BE2C (cell line): ENCODE results near the gene TECPR2.
"Not testable (repeated sequence)": the region's sequence is repeated elsewhere in the genome, so short reads cannot be mapped to it uniquely, and the experiment has no call there.

Experiments
- DNase-seq: peaks from one replicate; pipeline ENCODE4 v3.0.0-alpha.2; 2020
- H3K27me3 ChIP-seq: fragments of 250-450 bp; sonication (Bioruptor Pico); 2 replicates; pipeline ENCODE4 v1.5.1; 2020; ENCODE audit warnings: mild to moderate bottlenecking
- H3K36me3 ChIP-seq: fragments of 250-450 bp; sonication (Bioruptor Pico); 2 replicates; pipeline ENCODE4 v1.5.1; 2020; ENCODE audit warnings: mild to moderate bottlenecking
- H3K4me1 ChIP-seq: fragments of 250-450 bp; sonication (Bioruptor Pico); 2 replicates; pipeline ENCODE4 v1.5.1; 2020
- H3K4me3 ChIP-seq: 2 replicates; pipeline ENCODE4 v1.5.1; 2011; ENCODE audit warnings: low read depth, low read length
- H3K9me3 ChIP-seq: fragments of 250-450 bp; sonication (Bioruptor Pico); 2 replicates; pipeline ENCODE4 v1.5.1; 2020
- CTCF ChIP-seq: IDR thresholded peaks from 2 replicates; pipeline ENCODE4 v1.5.1; 2012; ENCODE audit warnings: mild to moderate bottlenecking, low read depth, low read length

Gene TECPR2

DNA sequence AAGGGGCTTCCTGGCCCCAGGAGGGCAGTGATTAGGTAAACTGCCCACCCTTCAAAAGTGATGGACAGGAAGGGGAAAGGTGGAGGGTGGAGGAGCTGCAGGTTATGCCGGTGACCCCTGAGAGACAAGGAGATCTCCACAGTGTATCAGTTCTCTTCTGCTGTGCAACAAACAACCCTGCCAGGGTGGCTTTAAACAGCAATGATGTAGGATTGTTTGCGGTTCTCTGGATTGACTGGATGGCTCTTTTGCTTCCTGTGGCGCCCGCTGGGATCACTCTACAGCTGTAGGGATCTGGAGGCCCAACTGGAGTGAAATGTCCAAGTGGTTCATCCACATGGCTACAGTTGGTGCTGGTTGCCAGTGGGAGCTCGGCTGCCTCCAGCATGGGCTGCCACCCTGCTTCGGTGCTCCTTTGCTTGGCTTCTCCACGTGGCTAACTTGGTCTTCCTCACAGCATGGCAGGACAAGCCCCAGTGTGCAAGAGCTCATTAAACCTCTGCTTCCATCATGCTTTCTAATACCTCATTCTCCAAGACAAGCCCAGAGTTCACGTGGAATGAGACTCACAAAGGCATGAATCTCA is 155.4 kb downstream of the TECPR2 start:
- DNase-seq = no peak
- Histone ChIP-seq H3K9me3 (no peaks in the 10 kb centered on the region), H3K36me3 (no peaks in the 10 kb centered on the region), H3K27me3 (no peaks in the 10 kb centered on the region), H3K4me3 (no peak overlapping the region), H3K4me1 (no peaks in the 10 kb centered on the region)
- TF ChIP-seq CTCF = no peak

DNA sequence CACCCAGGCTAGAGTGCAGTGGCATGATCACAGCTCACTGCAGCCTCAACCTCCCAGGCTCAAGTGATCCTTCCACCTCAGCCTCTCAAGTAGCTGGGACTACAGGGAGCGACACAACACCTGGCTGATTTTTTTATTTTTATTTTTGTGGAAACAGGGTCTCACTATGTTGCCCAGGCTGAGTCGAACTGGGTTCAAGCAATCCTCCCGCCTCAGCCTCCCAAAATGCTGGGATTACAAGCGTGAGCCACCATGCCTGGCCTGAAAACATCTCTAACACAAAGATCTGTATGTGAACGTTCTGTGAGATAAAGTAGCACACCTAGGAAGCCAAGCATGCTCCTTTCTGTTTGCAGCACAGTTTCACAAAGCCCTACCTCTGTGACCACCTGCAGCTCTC is 157.0 kb downstream of the TECPR2 start:
- not testable (repeated sequence) for DNase-seq, H3K36me3 ChIP-seq

DNA sequence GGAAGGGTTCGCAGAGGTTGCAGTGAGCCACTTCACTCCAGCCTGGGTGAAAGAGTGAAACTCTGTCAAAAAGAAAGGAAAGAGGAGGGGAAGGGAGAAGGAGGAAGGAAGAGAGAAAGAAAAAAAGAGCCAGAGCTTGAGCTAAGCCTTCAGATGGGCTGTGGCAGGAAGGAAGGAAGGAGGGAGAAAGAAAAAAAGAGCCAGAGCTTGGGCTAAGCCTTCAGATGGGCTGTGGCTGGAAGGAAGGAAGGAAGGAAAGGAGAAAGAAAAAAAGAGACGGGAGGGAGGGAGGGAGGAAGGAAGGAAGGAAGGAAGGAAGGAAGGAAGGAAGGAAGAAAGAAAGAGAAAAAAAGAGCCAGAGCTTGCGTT is 160.4 kb downstream of the TECPR2 start:
- TF ChIP-seq CTCF = no peak
- no peak overlapping the region for H3K4me3 ChIP-seq
- no peak for DNase-seq

More for the DNA sequence above, 157.0 kb downstream of the TECPR2 start:
- H3K9me3 ChIP-seq, H3K4me1 ChIP-seq, H3K27me3 ChIP-seq, H3K4me3 ChIP-seq: not testable (repeated sequence)

DNA sequence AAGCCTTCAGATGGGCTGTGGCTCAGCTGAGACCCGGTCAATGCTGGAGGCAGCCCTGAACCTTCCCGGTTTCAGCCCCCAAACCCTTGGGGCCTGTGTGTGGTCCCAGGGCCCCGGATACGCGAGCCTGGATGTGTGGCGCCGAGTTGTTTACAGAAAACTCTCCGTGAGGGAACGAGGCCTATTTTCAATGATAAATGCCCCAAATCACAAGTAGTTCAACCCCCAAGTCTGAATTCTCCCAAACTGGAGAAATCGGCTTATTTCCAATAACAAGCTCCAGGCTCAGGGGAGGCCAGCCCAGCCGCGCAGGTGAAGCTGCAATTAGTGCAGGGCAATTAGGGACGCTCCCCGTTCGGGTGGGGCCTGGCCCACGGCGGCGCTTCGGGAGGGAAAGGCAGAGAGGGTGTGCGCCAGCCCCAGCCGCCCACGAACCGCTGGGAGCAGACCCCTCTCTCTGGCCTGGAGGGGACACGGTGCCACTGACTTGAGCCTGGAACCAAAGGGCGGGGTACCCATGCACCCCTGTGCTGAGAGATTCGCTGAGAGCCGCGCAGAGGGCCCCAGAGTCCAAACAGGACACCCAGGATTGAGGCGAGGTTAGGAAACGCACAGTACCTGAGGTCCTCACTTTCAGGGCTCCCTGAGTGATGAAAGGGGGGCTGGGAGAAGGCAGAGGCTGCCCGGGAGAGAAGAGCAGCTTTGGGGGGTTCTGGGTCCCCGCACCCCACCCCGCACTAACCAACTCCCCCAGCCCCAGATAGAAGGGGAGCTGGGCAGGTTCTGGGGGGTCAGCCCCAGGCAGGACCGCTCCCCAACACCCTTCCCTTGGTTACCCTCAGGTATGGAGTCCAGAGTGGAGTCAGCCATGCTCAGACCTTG is 161.1 kb downstream of the TECPR2 start:
- H3K9me3 ChIP-seq = no peaks in the 10 kb centered on the region
- TF ChIP-seq CTCF = no peak
- no peak overlapping the region for H3K4me3 ChIP-seq
- DNase-seq = no peak
- H3K27me3 ChIP-seq = no peaks in the 10 kb centered on the region
- peaks cover 4% of the 10 kb centered on the region; the same call in 1 of the 2 replicates for H3K4me1 ChIP-seq
- no peaks in the 10 kb centered on the region for H3K36me3 ChIP-seq

More for the DNA sequence above, 160.4 kb downstream of the TECPR2 start:
- H3K27me3 ChIP-seq = no peaks in the 10 kb centered on the region
- no peaks in the 10 kb centered on the region for H3K9me3 ChIP-seq
- no peaks in the 10 kb centered on the region for H3K36me3 ChIP-seq
- peaks cover 4% of the 10 kb centered on the region; the same call in 1 of the 2 replicates for H3K4me1 ChIP-seq

- no peaks in the 10 kb centered on the region for H3K27me3 ChIP-seq
- peak; percentile 89 for TF ChIP-seq CTCF
- no peaks in the 10 kb centered on the region for H3K9me3 ChIP-seq
- peak overlapping the region; percentile 86 for H3K4me3 ChIP-seq
- DNase-seq = peak; percentile 100
- H3K36me3 ChIP-seq = no peaks in the 10 kb centered on the region
- H3K4me1 ChIP-seq = peaks cover 4% of the 10 kb centered on the region; the same call in 1 of the 2 replicates
These were observed 161.9 kb downstream of the TECPR2 start for GRCh38 chr14:102524451-102525218.

DNA sequence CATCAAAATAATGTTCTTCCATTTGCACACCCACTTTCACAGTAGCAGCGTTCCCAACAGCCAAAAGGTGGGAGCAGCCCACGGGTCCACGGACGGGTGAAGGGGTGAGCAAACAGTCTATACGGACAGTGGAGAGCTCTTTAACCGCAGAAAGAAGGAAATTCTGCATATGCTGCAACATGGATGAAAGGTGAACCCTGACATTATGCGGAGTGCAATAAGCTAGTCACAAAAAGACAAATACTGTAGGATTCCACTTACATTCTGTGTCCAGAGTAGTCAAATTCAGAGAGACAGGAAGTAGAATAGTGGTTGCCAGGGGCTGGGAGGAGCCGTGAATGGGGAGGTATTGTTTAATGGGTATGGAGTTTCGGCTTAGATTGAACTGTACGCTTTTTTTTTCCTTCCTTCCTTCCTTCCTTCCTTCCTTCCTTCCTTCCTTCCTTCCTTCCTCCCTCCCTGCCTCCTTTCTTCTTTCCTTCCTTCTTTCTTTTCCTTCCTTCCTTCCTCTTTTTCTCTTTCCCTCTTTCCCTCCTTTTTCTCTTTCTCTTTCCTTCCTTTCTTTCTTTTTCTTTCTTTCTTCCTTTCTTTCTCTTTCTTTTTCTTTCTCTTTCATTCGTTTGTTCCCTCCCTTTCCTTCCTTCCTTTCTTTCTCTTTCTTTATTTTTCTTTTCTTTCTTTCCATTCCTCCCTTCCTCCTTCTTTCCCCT is 162.6 kb downstream of the TECPR2 start:
- H3K27me3 ChIP-seq = no peaks in the 10 kb centered on the region
- no peak for TF ChIP-seq CTCF

More for the DNA sequence above, 162.6 kb downstream of the TECPR2 start:
- no peak for DNase-seq
- peaks cover 4% of the 10 kb centered on the region; the same call in 1 of the 2 replicates for H3K4me1 ChIP-seq
- H3K36me3 ChIP-seq = no peaks in the 10 kb centered on the region
- H3K9me3 ChIP-seq = no peaks in the 10 kb centered on the region
- peak overlapping the region; percentile 86 for H3K4me3 ChIP-seq
